Measurements from ENCODE around the gene RGSL1. TPM values are rescaled to one million over a fixed set of nuclear protein-coding genes. Genes with fewer than 3 reads are reported as not detected.

RGSL1 gene
- total RNA-seq, 1 donor from 2014 or later: not detected

DNA sequence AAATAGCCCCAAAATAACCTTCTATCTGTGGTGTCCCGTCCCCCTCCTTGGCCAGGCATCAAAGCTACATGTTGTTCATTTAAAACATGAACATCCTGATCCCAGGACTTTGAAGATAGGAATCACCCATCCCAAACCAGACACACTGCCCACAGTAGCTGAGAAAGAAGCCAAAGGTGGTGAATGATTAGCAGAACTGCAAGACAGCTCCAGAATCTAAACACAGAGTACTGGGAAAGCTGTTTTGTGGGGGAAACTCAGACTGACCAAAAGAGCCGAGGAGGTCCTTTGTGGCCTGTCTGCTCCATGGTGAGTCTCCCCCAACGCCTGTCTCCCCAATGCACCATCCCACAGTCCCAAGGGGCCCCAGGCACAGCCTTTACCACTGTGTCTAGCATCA lies 42.2 kb upstream of the RGSL1 start:
- Histone ChIP-seq H3K9me3 (no peaks in the 10 kb centered on the region), H3K36me3 (no peaks in the 10 kb centered on the region), H3K4me3 (no peak overlapping the region), H3K27ac (no peak overlapping the region), H3K4me1 (no peaks in the 10 kb centered on the region), H3K27me3 (no peaks in the 10 kb centered on the region)
- intact Hi-C loops (cut with DNase I): no loop called here
- DNase-seq (ENCODE audit: extremely low spot score in 2 of 2): no peak
- TF ChIP-seq POLR2A (IDR thresholded peaks at IDR 0.05): no peak

DNA sequence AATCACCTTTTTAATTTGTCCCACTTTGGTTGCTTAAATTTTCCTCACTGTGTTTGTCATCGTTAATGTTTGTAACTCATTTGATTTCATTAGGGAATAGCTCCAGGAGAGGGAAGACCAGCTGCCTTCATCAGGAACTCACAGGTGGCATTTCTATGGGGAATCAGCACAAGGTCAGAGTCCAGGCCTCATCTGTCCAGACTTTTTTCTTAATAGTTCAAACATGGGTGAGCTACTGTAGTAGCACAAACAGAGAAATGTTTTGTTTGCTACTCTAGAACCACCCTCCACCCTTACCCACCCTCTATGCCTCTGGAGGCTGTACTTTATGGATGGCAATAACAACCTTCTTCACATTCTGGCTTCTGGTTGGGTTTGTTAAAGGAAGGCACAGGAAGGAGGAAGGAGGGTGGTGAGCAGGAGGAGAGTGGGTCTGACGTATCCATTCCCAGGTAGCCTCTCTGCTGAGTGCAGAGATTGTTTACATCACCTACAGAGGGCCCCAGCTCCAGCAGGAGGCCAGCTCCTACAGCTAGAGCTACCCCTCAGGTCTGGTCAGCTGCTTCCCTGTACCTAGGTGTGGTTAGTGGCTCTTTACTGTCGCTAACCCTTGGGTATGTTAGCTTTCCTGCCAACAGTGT lies 41.4 kb upstream of the RGSL1 start:
- Histone ChIP-seq H3K27ac (no peak overlapping the region), H3K27me3 (no peaks in the 10 kb centered on the region), H3K4me3 (no peak overlapping the region), H3K4me1 (no peaks in the 10 kb centered on the region), H3K9me3 (no peaks in the 10 kb centered on the region), H3K36me3 (no peaks in the 10 kb centered on the region)
- intact Hi-C loops (cut with DNase I): no loop called here
- DNase-seq (ENCODE audit: extremely low spot score in 2 of 2): no peak
- no peak for TF ChIP-seq POLR2AphosphoS5 (IDR thresholded peaks at IDR 0.05; ENCODE audit: insufficient read depth in 1 of 2, low read depth in 1 of 2)
- TF ChIP-seq, protein P1, sequence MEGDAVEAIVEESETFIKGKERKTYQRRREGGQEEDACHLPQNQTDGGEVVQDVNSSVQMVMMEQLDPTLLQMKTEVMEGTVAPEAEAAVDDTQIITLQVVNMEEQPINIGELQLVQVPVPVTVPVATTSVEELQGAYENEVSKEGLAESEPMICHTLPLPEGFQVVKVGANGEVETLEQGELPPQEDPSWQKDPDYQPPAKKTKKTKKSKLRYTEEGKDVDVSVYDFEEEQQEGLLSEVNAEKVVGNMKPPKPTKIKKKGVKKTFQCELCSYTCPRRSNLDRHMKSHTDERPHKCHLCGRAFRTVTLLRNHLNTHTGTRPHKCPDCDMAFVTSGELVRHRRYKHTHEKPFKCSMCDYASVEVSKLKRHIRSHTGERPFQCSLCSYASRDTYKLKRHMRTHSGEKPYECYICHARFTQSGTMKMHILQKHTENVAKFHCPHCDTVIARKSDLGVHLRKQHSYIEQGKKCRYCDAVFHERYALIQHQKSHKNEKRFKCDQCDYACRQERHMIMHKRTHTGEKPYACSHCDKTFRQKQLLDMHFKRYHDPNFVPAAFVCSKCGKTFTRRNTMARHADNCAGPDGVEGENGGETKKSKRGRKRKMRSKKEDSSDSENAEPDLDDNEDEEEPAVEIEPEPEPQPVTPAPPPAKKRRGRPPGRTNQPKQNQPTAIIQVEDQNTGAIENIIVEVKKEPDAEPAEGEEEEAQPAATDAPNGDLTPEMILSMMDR (IDR thresholded peaks at IDR 0.05): no peak
- no peak for TF ChIP-seq POLR2A (IDR thresholded peaks at IDR 0.05)

DNA sequence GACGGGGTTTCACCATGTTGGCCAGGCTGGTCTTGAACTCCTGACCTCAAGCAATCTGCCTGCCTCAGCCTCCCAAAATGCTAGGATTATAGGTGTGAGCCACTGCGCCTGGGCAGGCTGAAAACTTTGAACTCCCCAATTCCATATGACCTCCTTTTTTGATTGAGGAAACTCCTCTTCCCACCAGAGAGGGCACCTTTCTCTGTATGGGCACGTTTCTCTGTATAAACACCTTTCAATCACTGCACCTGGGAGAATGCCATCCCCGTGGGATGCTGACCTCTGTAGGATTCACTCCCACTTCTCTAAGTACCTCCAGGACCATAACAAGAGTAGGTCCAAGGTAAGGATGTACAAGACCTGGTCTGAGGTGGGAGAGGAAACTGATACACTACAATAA lies 39.8 kb upstream of the RGSL1 start:
- intact Hi-C loops (cut with DNase I): no loop called here
- TF ChIP-seq, protein P1 (IDR thresholded peaks at IDR 0.05): no peak
- TF ChIP-seq POLR2AphosphoS5 (IDR thresholded peaks at IDR 0.05; ENCODE audit: insufficient read depth in 1 of 2, low read depth in 1 of 2): no peak
- TF ChIP-seq POLR2A (IDR thresholded peaks at IDR 0.05): no peak
- DNase-seq (ENCODE audit: extremely low spot score in 2 of 2): no peak
- no peaks in the 10 kb centered on the region for H3K9me3 ChIP-seq
- H3K36me3 ChIP-seq: no peaks in the 10 kb centered on the region
- no peak overlapping the region for H3K4me3 ChIP-seq
- H3K27ac ChIP-seq: no peak overlapping the region
- H3K4me1 ChIP-seq: no peaks in the 10 kb centered on the region
- no peaks in the 10 kb centered on the region for H3K27me3 ChIP-seq

DNA sequence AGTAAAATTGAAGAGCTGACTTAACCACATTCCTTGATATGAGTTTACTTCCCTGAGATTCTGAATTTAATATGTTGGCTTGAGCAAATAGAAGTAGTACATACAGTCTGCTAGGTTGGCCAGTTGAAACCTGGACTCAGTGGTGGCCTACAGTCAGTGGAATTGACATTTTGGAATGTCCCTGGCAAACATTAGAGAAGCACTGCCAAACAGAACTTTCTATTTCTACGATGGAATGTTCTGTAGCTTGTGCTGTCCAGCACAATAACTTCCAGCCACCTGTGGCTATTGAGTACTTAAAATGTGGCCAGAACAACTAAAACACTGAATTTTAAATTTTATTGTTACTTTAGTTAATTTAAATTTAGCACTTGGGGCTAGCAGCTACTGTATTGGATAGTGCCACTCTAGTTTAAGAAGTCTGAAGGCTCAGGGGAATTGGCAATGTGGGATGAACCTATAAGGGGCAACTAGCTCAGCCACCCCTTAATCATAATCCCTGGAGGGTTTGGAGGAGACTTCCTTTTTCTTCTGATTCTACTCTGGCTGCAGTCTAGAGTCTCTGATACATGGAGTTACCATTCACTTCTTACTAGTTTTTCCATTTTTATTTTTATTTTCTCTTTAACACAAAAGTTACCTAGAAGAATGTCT lies 39.2 kb upstream of the RGSL1 start:
- Histone ChIP-seq H3K4me3 (no peak overlapping the region), H3K27ac (no peak overlapping the region), H3K36me3 (no peaks in the 10 kb centered on the region), H3K4me1 (no peaks in the 10 kb centered on the region), H3K27me3 (no peaks in the 10 kb centered on the region), H3K9me3 (no peaks in the 10 kb centered on the region)
- DNase-seq (ENCODE audit: extremely low spot score in 2 of 2): no peak
- TF ChIP-seq, protein P1 (IDR thresholded peaks at IDR 0.05): no peak
- intact Hi-C loops (cut with DNase I): no loop called here

DNA sequence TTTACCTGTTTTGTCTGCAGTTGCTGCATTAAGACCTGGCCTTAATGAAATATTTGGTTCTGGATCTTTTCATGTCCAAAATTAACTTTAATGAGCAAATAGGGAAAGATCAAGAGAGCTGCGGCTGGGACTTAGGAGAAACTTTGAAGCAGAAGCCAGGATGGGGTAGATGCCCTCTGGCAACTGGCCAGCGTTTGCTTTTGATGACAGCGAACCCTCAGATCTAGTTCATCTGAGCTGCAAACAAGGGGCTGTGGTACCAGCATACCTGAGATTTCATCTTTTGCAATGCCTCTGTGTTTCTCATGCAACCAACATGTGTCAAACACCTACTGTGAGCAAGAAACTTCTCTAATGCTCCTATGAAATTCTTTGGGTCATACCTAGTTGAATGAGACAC lies 36.5 kb upstream of the RGSL1 start:
- no peak overlapping the region for H3K27ac ChIP-seq
- DNase-seq (ENCODE audit: extremely low spot score in 2 of 2): no peak
- H3K4me1 ChIP-seq: no peaks in the 10 kb centered on the region
- intact Hi-C loops (cut with DNase I): no loop called here
- no peaks in the 10 kb centered on the region for H3K27me3 ChIP-seq
- no peaks in the 10 kb centered on the region for H3K36me3 ChIP-seq
- no peak overlapping the region for H3K4me3 ChIP-seq
- H3K9me3 ChIP-seq: no peaks in the 10 kb centered on the region
- TF ChIP-seq POLR2AphosphoS5 (IDR thresholded peaks at IDR 0.05; ENCODE audit: insufficient read depth in 1 of 2, low read depth in 1 of 2) (no peak), POLR2A (IDR thresholded peaks at IDR 0.05) (no peak)
- TF ChIP-seq, protein P1 (IDR thresholded peaks at IDR 0.05): no peak

Data from vagina (tissue), 2 donors.